Measurements from ENCODE around the gene MYO5B. TPM values are rescaled to one million over a fixed set of nuclear protein-coding genes. Genes with fewer than 3 reads are reported as not detected.

MYO5B gene
- total and polyA plus RNA-seq, 8 donors, result 6.2 to 25.3 (median 12.6) TPM

DNA sequence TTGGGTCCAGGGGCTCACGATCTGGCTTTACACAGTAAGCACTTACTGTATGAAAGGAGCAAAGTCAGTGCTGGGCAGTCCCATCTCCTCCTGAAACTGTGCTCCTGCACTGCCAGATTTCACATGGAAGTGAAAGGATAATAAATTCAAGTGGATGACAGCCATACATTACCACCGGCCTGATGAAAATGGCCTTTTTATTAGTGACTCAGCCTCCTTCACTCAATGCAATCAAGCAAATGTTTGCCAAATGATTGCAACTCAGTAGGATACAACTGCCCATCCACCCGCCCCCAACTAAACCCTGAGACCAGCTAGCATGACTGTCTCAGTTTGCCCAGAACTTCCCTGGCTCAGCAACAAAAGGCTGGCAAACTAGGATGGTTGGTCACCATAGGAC, 77.1 kb downstream of the MYO5B start:
- FAIRE-seq (no peak), DNase-seq (no peak), ATAC-seq (peak in 1 of 4 donors; percentile 29)
- H3K4me1 ChIP-seq, result no peaks in the 10 kb centered on the region
- no peak overlapping the region for H3K27ac ChIP-seq
- no peaks in the 10 kb centered on the region for H3K27me3 ChIP-seq
- H3K36me3 ChIP-seq, result no peaks in the 10 kb centered on the region
- no peak for TF ChIP-seq CTCF (IDR thresholded peaks at IDR 0.05)
- H3K9me3 ChIP-seq, result no peaks in the 10 kb centered on the region
- WGBS, 2 donors, result 82 to 87% methylated on average over 3 of the region's 3 CpGs
- intact Hi-C loops (cut with DNase I), result no loop called here
- H3K4me3 ChIP-seq, result no peak overlapping the region

DNA sequence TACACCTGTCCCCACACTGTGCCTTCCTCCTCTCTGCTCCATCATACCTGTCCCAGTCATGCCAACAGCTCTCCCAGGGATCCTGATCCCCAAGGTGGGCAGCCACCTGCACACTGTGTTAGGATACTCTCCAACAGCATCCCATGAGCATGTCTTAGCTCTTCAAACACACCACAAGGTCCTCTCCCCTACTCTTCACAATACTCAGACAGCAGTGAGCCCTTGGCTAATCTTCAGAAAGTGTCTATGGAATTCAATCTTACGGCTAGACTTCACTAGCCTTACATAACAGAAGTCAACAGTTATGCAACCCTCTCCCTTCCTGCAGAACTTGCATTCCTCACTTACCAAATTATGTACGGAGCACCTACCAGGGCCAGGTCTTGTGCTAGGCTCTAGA, 79.9 kb downstream of the MYO5B start:
- ATAC-seq, result peak in 2 of 4 donors; percentile 53 to 55
- intact Hi-C loops (cut with DNase I), result no loop called here
- DNase-seq, result no peak
- H3K9me3 ChIP-seq, result no peaks in the 10 kb centered on the region
- WGBS, 2 donors, result 32 to 34% methylated on average over 2 of the region's 2 CpGs
- H3K4me1 ChIP-seq, result no peaks in the 10 kb centered on the region
- H3K27me3 ChIP-seq, result no peaks in the 10 kb centered on the region
- no peak for FAIRE-seq
- no peak overlapping the region for H3K4me3 ChIP-seq
- no peak for TF ChIP-seq CTCF (IDR thresholded peaks at IDR 0.05)
- no peaks in the 10 kb centered on the region for H3K36me3 ChIP-seq
- H3K27ac ChIP-seq, result no peak overlapping the region

GRCh38 chr18:50114448-50114847, 80.5 kb downstream of the MYO5B start:
- FAIRE-seq (no peak), ATAC-seq (no peak), DNase-seq (no peak)
- WGBS, 2 donors, result 87 to 88% methylated on average over 6 of the region's 6 CpGs
- Histone ChIP-seq H3K4me1 (no peaks in the 10 kb centered on the region), H3K27ac (no peak overlapping the region), H3K27me3 (no peaks in the 10 kb centered on the region), H3K9me3 (no peaks in the 10 kb centered on the region), H3K36me3 (no peaks in the 10 kb centered on the region), H3K4me3 (no peak overlapping the region)
- TF ChIP-seq CTCF (IDR thresholded peaks at IDR 0.05), result no peak
- intact Hi-C loops (cut with DNase I), result no loop called here

DNA sequence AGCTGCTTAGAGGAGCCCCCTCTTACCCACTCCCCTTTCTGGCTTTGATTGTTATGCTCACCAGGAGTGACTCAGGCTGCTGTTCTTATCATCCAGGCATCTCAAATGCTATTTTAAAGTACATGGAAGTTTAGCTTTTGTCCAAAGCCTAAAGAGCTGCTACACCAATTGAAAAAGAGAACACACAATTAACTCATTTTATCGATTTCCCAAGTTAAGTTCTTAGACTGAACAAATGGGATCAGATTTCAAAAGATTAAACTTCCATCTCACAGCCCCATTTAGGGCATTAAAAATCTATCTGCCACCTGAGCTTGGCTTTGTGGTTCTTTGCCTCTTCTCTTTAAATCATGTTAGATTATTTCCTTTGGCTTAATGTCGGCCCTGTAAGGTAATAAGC, 81.2 kb downstream of the MYO5B start:
- ATAC-seq, result no peak
- WGBS, 2 donors, result 58 to 70% methylated on average over 2 of the region's 2 CpGs
- intact Hi-C loops (cut with DNase I), result no loop called here
- no peak for TF ChIP-seq CTCF (IDR thresholded peaks at IDR 0.05)
- Histone ChIP-seq H3K36me3 (no peaks in the 10 kb centered on the region), H3K4me1 (no peaks in the 10 kb centered on the region), H3K27me3 (no peaks in the 10 kb centered on the region), H3K27ac (no peak overlapping the region), H3K9me3 (no peaks in the 10 kb centered on the region), H3K4me3 (no peak overlapping the region)
- no peak for FAIRE-seq
- no peak for DNase-seq

GRCh38 chr18:50111398-50111797, 83.5 kb downstream of the MYO5B start:
- H3K27ac ChIP-seq, result no peak overlapping the region
- no peak for DNase-seq
- no peaks in the 10 kb centered on the region for H3K4me1 ChIP-seq
- no peak overlapping the region for H3K4me3 ChIP-seq
- no peak for TF ChIP-seq CTCF (IDR thresholded peaks at IDR 0.05)
- intact Hi-C loops (cut with DNase I), result no loop called here
- H3K36me3 ChIP-seq, result no peaks in the 10 kb centered on the region
- no peak for FAIRE-seq
- ATAC-seq, result peak in 2 of 4 donors; percentile 48 to 52
- H3K27me3 ChIP-seq, result no peaks in the 10 kb centered on the region
- H3K9me3 ChIP-seq, result no peaks in the 10 kb centered on the region
- WGBS, 2 donors, result 21 to 24% methylated on average over 1 of the region's 1 CpG
